Measurements from ENCODE around the gene OCRL.

DNA sequence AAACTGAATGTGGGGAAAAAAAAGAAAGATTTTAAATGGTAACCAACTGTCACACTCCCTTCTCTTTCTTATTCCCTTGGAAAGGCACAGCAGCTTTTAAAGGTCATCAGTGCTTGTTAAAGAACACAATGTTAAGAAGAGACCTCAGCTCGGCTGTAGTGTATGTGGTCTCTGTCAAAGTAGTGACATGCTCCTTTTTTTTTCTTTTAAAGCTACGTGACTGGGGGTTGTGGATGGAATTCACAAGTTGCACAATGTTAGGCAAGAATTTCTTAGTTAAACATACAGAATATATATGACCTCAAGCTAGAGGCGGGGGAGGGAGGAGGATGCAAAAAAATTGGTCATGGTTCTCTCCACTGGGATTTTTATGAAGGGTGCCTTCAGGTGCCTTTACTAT lies 45.6 kb downstream of the OCRL start:
- TF ChIP-seq, protein P1, sequence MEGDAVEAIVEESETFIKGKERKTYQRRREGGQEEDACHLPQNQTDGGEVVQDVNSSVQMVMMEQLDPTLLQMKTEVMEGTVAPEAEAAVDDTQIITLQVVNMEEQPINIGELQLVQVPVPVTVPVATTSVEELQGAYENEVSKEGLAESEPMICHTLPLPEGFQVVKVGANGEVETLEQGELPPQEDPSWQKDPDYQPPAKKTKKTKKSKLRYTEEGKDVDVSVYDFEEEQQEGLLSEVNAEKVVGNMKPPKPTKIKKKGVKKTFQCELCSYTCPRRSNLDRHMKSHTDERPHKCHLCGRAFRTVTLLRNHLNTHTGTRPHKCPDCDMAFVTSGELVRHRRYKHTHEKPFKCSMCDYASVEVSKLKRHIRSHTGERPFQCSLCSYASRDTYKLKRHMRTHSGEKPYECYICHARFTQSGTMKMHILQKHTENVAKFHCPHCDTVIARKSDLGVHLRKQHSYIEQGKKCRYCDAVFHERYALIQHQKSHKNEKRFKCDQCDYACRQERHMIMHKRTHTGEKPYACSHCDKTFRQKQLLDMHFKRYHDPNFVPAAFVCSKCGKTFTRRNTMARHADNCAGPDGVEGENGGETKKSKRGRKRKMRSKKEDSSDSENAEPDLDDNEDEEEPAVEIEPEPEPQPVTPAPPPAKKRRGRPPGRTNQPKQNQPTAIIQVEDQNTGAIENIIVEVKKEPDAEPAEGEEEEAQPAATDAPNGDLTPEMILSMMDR (conservative IDR thresholded peaks at IDR 0.05; ENCODE audit: low read depth in 2 of 2) = no peak
- TF ChIP-seq POLR2AphosphoS5 (IDR thresholded peaks at IDR 0.05; ENCODE audit: low read depth) = no peak
- no peak for TF ChIP-seq REST (IDR thresholded peaks at IDR 0.05; ENCODE audit: unreplicated experiment)
- no peak for TF ChIP-seq STAT1 (IDR thresholded peaks at IDR 0.05; ENCODE audit: unreplicated experiment)
- no peak for TF ChIP-seq EZH2 (IDR thresholded peaks at IDR 0.05; ENCODE audit: low read depth, unreplicated experiment)
- no peak for TF ChIP-seq CREB1 (CRISPR knock-in tag; IDR thresholded peaks at IDR 0.05; ENCODE audit: low read depth)
- TF ChIP-seq EZH2phosphoT487 (IDR thresholded peaks at IDR 0.05; ENCODE audit: unreplicated experiment) = no peak
- no peak for TF ChIP-seq ETS1 (IDR thresholded peaks at IDR 0.05)
- TF ChIP-seq JUNB (IDR thresholded peaks at IDR 0.05; ENCODE audit: unreplicated experiment) = no peak
- no peak for TF ChIP-seq ZNF114 (CRISPR knock-in tag; IDR thresholded peaks at IDR 0.05)
- no peak for TF ChIP-seq ZNF331 (CRISPR knock-in tag; IDR thresholded peaks at IDR 0.05; ENCODE audit: low read depth)
- TF ChIP-seq, protein P2, sequence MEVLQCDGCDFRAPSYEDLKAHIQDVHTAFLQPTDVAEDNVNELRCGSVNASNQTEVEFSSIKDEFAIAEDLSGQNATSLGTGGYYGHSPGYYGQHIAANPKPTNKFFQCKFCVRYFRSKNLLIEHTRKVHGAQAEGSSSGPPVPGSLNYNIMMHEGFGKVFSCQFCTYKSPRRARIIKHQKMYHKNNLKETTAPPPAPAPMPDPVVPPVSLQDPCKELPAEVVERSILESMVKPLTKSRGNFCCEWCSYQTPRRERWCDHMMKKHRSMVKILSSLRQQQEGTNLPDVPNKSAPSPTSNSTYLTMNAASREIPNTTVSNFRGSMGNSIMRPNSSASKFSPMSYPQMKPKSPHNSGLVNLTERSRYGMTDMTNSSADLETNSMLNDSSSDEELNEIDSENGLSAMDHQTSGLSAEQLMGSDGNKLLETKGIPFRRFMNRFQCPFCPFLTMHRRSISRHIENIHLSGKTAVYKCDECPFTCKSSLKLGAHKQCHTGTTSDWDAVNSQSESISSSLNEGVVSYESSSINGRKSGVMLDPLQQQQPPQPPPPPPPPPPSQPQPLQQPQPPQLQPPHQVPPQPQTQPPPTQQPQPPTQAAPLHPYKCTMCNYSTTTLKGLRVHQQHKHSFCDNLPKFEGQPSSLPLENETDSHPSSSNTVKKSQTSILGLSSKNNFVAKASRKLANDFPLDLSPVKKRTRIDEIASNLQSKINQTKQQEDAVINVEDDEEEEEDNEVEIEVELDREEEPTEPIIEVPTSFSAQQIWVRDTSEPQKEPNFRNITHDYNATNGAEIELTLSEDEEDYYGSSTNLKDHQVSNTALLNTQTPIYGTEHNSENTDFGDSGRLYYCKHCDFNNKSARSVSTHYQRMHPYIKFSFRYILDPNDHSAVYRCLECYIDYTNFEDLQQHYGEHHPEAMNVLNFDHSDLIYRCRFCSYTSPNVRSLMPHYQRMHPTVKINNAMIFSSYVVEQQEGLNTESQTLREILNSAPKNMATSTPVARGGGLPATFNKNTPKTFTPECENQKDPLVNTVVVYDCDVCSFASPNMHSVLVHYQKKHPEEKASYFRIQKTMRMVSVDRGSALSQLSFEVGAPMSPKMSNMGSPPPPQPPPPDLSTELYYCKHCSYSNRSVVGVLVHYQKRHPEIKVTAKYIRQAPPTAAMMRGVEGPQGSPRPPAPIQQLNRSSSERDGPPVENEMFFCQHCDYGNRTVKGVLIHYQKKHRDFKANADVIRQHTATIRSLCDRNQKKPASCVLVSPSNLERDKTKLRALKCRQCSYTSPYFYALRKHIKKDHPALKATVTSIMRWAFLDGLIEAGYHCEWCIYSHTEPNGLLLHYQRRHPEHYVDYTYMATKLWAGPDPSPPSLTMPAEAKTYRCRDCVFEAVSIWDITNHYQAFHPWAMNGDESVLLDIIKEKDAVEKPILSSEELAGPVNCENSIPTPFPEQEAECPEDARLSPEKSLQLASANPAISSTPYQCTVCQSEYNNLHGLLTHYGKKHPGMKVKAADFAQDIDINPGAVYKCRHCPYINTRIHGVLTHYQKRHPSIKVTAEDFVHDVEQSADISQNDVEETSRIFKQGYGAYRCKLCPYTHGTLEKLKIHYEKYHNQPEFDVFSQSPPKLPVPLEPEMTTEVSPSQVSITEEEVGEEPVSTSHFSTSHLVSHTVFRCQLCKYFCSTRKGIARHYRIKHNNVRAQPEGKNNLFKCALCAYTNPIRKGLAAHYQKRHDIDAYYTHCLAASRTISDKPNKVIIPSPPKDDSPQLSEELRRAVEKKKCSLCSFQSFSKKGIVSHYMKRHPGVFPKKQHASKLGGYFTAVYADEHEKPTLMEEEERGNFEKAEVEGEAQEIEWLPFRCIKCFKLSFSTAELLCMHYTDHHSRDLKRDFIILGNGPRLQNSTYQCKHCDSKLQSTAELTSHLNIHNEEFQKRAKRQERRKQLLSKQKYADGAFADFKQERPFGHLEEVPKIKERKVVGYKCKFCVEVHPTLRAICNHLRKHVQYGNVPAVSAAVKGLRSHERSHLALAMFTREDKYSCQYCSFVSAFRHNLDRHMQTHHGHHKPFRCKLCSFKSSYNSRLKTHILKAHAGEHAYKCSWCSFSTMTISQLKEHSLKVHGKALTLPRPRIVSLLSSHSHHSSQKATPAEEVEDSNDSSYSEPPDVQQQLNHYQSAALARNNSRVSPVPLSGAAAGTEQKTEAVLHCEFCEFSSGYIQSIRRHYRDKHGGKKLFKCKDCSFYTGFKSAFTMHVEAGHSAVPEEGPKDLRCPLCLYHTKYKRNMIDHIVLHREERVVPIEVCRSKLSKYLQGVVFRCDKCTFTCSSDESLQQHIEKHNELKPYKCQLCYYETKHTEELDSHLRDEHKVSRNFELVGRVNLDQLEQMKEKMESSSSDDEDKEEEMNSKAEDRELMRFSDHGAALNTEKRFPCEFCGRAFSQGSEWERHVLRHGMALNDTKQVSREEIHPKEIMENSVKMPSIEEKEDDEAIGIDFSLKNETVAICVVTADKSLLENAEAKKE (CRISPR knock-in tag; IDR thresholded peaks at IDR 0.05) = no peak
- no peak for TF ChIP-seq NANOG (IDR thresholded peaks at IDR 0.05; ENCODE audit: borderline replicate concordance)
